Astrocyte (in vitro differentiated cells and primary cell): ENCODE results near the gene CCDC102A.

Experiments
- CTCF ChIP-seq: IDR thresholded peaks from 2 replicates; pipeline ENCODE4 v1.5.1; 2011; ENCODE audit warnings: low read depth, mild to moderate bottlenecking, inconsistent platforms, low read length, moderate library complexity; ENCODE audit not compliant: insufficient read depth
- EZH2 ChIP-seq: IDR thresholded peaks from 2 replicates; pipeline ENCODE4 v1.6.1; 2012; ENCODE audit warnings: mild to moderate bottlenecking, low read length, inconsistent platforms; ENCODE audit not compliant: insufficient read depth

- TF ChIP-seq CTCF: no peak
- TF ChIP-seq EZH2: no peak
Measured at GRCh38 chr16:57478396-57479204, 57.8 kb downstream of the CCDC102A start.
